ENCODE results near the gene GLDN.

The GLDN gene

DNA sequence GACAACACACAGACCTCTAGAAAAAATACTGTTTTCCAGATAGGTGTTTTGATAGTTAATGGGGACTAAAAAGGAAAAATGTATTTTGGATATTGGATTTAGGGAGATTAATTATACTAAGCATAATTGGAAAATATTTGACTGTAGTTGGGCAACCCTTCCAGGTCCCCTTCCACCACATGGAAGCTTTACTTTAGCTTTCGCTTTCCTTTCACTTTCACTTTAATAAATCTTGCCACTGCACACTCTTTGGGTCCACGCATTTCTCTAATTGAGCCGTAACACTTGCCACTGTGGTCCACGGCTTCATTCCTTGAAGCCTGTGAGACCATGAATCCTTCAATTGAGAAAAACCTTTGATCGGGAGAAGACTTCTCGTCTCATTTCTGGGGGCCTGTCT is 15.5 kb downstream of the GLDN start:
- DNase-seq (ENCODE audit: low read depth, low spot score), result no peak

DNA sequence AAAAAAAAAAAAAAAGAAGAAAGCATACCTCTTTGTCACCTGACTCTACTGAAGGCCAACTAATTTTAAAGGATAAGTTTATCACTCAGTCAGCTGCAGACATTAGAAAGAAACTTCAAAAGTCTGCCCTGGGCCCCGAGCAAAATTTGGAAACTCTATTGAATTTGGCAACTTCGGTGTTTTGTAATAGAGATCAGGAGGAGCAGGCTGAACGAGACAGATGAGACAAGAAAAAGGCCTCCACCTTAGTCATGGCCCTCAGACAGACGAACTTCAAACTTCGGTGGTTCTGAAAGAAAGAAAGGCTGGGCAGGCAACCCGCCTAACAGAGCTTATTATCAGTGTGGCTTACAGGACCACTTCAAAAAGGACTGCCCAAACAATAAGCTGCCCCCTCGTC is 18.5 kb downstream of the GLDN start:
- no peak for DNase-seq (ENCODE audit: low read depth, low spot score)

DNA sequence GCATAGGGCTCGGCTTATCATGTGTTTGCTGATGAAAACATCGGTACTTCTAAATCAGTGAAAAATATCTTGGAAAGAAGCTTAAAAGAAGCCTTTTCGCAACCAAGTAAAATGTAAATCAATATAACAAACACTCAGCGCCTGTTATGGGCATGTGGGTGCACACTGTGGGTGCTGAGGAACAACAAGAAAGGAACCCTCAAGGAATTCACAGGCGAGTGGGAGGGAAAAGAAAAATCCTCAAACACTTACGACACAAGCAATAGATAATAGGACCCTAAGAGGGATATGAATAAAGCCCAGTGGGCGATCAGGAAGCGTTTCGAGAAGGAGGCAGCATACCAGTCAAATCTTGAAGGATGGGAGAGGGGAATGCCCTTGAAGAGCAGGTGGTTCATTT is 21.9 kb downstream of the GLDN start:
- DNase-seq (ENCODE audit: low read depth, low spot score), result no peak

DNA sequence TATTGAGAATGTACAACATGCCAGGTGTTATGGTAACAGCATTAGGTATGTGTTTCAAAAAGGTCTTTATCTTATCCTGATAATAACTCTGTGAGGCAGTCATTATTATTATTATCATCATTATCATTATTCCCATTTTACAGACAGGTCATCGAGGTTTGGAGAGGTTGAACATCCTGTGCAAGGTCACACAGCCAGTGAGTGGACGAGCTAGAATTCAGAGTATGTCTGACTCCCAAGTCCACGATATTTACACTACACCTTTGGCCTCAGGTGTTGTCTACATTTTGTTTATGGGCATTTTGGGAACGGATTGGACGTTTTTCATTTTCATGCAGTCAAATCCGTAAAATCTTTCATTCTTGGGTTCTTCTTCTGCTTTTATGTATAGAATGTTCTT is 24.0 kb downstream of the GLDN start:
- no peak for DNase-seq (ENCODE audit: low read depth, low spot score)

DNA sequence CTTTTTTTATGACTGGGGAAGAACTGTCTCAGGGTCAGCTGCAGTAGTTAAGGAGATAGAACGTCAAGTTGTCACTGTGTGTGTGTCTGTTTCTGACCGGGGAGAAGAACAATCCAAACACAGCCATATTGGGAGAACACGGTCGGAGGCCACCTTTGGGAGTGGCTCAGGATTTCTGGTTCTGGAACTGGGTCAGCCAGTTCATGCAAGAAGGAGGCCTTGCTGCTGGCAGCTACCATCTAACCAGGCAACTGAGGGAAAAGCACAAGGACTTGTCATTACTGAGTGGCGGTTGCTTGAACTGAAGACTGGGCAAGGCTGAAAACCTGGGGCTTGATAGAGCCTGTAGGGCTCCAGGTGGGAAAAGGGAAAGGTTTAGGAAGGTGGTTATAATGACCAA is 24.6 kb downstream of the GLDN start:
- DNase-seq (ENCODE audit: low read depth, low spot score), result no peak

DNA sequence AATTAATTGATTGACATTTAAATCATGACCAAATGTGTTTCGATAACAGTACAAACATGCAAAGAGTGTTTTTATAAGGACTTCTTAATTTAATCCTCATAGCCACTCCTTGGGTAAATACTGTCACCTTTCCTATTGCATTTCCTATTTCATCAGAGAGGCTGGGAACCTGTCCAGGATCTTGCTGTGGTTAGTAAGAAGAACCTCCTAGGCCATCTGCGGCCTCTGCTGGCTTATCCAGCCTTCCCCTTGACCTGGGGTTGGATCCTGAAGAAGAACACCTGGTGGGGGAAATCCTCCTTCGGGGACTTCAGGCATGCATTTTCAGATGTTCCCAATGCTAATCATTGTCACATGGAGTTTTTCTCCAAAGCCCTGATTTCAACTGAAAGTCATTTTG is 25.5 kb downstream of the GLDN start:
- DNase-seq (ENCODE audit: low read depth, low spot score), result no peak

DNA sequence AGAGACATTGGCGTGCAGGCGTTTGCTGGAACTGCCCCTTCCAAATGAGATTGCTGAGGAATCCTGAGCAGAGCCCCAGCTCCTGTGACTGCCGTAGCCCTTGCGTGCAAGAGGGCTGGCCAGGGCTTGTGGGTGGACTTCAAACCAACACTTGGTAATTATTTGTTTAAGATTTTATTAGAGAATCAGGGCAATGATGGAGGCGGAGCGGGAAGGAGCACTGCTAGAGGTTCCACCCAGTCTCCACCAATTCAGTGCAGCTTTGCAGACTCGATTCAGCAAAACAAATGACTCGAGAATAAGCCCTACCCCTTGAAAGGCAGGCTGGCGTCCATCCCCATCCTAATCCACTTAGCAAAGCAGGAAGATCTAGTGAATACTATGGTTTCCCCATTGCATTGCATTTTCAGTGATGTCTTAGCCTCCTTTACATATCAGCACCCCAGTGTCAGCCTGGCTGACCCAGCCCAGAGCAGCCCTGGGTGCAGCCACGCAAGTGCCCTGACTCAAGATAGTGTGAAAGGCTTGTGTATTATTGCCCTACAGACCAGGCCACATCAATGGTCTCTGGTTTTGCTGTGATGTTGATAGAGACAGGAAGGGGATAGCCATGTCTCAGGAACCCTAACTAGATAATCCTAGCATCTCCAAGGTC is 26.0 kb downstream of the GLDN start:
- DNase-seq (ENCODE audit: low read depth, low spot score), result no peak

DNA sequence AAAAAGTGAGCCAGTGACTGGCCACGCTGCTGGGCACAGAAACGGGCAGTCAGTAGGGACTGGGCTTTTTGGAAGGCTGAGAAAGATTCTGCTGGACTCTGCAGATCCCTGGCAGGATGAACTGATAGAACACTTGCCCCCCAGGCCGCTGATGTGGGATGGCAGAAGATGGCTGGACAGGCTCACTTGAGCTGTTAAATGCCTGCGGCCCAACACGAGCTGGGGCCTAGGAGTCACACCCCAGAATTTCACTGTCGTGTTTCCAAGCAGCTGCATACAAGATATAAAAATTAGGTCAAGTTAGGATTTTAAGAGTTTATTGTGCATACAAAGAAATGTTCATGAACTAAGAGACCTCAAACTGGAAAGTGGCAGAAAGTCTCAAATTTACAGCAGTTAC is 26.9 kb downstream of the GLDN start:
- DNase-seq (ENCODE audit: low read depth, low spot score), result no peak

DNA sequence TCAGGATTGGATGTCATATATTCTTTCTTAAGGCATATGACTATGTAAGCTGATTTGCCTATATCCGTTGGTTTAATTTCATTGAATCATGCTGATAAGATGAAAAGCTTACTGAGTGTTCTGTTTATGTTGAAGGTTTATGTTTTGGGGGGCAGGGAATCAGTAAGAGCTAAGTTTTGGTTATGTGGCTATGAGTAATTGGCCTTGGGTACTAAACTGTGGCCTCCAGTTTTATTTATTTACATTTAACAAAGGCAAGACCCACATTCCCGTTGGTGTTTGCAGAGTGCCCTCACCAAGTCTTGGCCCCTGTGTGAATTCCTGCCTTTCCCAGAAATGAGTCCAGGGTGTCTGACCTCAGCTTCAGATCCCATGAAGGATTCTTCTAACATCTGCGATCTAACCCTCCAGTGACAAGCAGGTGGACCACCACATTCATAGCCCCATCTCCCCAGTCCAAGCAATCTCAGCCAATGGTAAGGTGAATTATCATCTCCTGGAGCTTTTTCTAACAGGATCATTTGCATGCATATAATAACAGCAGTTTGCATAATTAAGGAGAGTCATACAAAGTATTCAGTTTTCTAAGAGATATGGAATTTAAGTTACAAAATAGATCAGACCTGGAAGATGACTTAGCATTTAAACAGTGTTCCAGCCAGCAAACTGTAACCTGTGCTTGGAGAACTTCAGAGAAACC is 27.4 kb downstream of the GLDN start:
- no peak for DNase-seq (ENCODE audit: low read depth, low spot score)

DNA sequence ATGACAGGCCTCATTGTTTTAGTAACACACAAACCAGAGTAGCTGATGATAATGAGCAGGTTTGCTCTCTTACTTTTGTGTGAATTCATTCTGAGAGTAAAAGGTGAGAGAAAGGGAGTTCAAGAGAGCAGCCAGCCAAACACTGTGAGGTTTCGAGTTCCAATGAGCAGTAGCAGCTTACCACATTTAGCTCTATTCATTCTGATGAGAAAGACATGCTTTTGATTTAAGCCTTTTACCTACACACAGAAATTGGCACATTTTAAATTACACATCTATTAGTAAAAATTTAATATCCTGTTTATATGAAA is 28.0 kb downstream of the GLDN start:
- DNase-seq (ENCODE audit: low read depth, low spot score), result no peak

DNA sequence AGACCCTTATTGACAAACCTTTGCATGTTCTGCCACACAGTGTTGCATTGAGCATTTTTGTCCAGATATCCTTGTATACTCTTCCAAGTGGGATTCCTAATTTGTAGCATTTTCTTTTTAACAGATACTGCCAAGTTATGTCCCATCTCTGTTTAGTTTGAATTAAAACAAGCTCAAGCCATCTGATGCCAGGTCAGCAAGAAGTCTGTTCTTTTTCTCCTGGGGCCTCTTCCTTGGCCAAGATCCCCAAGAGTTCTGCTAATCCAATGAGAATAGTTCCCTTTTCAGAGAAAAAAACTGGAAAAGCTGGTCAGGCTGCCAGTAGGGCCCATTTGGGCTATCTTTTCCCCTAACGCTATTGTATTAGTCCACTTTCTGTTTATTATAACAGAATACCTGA is 29.8 kb downstream of the GLDN start:
- no peak for DNase-seq (ENCODE audit: low read depth, low spot score)

DNA sequence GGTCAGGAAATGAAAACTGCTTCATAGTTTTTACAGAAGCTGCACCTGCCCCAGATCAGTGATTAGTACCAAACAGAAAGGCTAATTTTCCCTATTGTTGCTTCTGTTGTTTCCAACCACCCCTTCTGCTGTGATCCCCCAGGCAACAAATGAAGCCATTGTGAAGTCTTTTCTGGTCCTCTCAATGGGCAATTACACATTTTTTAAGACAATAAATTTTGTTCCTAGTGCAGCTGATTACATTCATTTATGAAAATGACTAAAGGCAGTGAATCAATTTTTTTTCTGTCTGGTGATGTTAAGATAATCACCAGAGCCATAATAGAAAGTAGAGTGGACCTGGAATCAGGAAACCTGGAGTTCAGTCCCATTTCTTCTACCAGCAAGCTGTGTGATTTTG is 32.7 kb downstream of the GLDN start:
- no peak for DNase-seq (ENCODE audit: low read depth, low spot score)

DNA sequence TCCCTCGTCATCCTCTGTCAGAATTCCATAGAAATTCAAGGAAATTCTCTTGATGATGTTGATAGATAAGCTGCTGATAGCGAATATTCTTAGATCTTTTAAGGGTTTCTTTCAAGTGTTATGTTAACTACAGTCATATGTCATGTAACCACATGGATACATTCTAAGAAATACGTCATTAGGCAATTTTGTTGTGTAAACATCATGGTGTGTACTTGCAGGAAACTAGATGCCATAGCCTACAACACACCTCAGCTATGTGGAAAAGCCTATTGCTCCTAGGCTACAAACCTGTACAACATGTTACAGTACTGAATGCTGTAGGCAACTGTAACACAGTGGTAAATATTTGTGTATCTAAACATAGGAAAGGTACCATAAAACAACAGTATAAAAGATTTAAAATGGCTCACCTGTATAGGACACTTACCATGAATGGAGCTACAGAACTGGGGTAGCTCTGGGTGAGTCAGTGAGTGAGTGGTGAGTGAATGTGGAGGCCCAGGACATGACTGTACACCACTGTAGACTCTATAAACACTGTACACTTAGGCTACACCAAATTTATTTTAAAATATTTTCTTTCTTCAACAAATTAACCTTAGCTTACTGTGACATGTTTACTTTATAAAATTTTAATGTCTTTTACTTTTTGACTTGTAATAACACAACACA is 34.6 kb downstream of the GLDN start:
- no peak for DNase-seq (ENCODE audit: low read depth, low spot score)

DNA sequence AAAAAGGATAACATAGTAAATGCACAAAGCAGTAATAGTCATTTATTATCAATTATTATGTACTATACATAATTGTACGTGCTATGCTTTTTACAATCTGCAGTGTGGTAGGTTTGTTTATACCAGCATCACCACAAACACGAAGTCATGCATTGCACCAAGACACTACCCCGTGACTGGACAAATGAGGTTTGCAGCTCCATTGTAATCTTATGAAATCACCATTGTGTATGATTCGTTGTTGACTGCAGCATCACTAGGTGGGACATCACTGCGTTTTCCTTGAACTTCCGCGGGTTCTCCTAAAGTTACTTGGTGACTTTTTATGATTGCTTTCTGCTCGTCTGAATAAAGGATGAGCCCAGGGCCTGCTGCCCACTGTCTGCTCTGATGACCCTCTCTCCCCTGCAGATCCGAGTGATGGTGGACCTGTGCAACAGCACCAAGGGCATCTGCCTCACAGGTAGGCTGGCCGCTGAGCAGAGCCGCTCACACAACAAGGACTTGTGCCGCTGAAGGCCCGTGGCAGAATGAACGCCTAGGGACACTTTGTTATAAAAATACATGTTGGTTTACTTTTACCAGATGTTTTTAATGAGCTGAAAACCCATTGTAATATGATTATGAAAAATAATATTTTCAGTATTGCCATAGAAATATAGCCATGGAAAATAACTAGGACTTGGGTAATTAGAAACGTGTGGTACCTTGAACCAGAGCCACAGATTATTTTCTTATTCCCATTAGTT is 35.8 kb downstream of the GLDN start:
- no peak for DNase-seq (ENCODE audit: low read depth, low spot score)

DNA sequence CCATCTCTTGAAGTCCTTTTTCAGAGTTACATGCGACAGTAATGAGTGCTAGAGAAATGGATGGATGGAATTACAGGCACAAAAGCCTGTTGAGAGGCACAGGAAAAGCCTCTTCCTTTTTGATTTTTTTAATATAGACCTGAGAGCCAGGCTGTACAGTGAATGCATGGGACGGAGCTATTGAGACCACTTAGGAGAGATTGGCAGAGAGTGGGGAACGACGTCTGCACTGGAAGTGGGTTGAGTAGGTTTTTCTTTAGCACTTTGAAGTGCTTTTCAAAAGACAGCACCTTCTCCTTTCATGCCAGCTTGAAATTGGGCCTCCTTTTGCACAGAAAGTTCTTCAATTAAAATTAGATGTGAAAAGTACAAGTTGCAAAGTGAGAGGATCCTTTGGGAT is 37.0 kb downstream of the GLDN start:
- no peak for DNase-seq (ENCODE audit: low read depth, low spot score)

DNA sequence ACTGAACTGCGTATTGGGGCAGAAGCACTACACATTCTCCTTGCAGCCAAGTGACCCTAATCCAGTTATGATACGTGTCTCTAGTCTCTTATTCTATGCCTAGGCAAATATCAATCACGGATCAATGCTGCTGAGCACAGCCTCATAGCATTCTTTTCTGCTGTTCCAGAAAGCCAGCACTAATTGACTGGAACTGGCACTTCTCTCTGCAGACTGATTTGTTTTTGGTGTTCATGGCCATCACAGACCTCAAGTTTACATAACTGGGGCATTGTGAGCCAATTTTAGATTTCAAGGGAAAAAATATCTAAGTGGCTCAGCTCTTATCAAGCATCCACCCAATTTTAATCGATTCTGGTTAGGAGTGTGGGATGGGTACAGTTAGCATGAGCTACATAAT is 37.9 kb downstream of the GLDN start:
- no peak for DNase-seq (ENCODE audit: low read depth, low spot score)

DNA sequence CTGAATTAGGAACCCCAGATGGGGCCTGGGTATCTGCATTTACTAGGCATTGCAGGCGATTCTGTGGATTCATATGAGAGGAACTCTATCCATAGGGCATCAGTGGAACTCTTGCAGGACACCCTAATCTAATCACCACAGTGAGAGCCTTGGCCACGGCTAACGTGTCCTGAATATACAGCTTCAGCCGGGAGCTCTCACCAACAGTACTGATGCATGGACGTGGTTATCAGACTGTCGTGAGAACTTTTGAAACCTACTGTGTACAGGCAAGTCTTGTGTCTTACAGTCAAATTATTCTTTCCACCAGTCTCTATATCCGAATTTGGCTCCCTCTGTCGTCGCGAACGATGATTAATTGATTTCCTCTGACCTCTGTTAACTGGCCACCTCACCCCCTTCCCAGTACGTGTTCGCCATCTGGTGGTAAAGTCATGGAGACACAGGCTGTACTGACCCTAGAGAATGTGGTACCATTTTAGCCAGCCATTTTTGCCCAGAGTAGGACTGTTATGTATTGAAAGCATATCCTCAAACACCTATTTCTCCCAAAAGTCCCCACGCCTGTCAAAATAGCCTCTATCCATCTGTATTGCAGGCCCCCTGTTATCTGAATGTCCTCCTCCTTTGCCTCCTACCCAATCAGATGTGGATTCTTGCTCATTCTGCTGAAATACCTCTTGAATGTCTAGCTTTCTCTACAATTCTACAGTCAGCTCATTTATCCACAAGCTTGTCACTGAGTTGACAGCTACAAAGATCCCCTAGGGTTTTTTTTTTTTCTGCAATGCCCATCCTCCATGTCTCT is 39.7 kb downstream of the GLDN start:
- peak; percentile 40 for DNase-seq (ENCODE audit: low read depth, low spot score)

DNA sequence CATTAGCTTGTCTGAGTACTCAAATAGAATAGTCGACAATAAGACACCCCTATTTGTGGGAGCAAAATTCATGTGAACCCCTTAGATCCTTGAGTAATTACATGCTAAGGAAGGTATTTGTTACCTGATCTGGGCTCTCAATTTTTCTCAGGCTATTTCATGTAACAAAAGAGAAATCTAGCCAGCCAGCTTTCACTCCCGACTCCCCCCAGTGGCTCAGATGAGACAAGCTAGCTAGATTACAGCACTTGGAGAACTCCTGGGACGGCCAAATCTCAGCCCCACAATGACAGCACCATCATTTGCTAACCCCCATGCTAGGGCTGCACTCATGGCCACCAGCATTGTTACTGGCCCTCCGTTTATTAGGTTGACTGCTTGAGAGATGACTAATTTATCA is 41.3 kb downstream of the GLDN start:
- peak; percentile 56 for DNase-seq (ENCODE audit: low read depth, low spot score)

DNA sequence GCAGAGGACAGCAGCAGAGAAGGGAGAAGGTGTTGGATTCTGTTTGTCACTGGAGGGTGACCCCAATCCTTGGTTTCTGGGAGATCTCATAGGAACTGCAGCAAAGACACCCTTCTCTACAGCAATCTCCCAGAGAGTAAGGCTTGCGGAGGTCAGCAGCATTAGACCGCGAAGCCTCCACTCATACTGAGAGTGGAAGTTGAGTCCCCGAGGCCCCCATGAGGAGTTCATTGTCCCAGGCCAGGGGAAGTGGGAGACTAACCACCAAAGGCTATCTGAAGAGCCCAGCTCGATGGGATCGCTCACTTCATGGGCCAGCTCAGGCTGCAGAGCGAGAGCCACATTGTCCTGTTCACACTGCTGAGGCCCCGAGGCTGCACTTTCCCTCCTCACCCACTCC is 44.6 kb downstream of the GLDN start:
- DNase-seq (ENCODE audit: low read depth, low spot score), result no peak

DNA sequence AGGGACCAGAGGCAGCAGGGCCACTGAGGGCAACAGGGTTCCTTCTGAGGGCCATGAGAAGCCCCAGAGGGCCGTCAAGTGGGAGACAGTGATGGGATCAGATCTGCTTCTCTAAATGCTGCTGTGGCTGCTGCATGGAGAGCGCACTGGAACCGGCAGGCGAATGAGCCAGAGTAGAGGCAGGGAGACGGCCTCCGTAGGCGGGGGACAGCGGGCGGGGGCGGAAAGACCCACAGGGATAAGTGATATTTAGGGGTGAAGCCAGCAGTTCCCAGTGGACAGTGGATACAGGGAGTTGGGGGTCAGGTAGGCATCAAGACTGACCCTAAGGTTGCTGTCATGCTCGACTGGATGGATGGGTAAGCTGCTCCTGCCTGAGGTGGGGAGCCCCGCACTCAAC is 45.0 kb downstream of the GLDN start:
- no peak for DNase-seq (ENCODE audit: low read depth, low spot score)

DNA sequence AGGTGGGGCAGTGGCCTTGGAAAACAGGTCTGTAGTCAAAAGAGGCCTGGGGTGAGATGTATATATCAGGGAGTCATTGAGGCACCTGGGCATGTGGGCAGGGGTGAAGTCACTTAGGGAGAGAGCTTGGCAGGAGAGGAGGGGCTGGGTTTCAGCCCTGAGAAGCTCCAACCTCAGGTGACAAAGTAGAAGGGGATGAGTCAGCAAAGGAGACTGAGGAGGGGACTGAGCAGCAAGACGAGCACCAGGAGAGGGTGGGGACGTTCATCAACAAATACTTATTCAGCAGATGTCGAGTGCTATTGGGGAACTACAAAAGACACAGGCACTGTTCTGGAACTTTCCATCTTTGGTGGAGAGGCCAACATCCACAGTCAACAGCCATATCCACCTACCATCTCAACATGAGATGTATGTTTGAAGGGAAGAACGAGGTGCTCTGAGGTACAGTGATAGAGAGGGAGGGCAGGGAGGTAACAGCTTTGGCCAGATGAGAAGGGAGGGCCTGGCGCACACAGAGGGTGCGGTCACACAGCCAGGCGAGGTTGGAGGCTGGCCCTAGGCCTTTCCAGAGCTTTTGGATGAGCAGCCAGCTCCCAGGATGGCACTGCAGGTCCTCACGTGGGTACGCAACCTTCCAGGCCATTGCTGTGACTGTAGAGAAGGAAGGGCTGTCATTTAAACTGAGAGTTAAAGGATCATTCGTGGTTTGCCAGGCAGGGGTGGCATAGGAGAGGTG is 45.7 kb downstream of the GLDN start:
- no peak for DNase-seq (ENCODE audit: low read depth, low spot score)
